ENCODE measurements around the gene IFI35. TPM values are rescaled to one million over a fixed set of nuclear protein-coding genes. Genes with fewer than 3 reads are reported as not detected.
A peak's percentile ranks its signal among the peaks of the same experiment; 100 is the strongest.

IFI35 gene
- polyA plus RNA-seq, 1 of the 3 experiments (the other 2 are of a cell fraction), result 17.6 TPM

GRCh38 chr17:42989726-42990652 lies 16.6 kb upstream of the IFI35 start:
- no peak for TF ChIP-seq SIN3A (IDR thresholded peaks at IDR 0.05; ENCODE audit: borderline replicate concordance, low read depth, low read length)
- peak; percentile 15; the same call in 1 of the 2 replicates for TF ChIP-seq FOSL2 (IDR thresholded peaks at IDR 0.05; ENCODE audit: borderline replicate concordance, low read depth)
- no peak overlapping the region for H3K9ac ChIP-seq
- no peak overlapping the region for H3K4me3 ChIP-seq (ENCODE audit: low read depth in 2 of 2, low read length in 1 of 2)
- H3K27ac ChIP-seq (ENCODE audit: low read depth in 2 of 2, low read length in 1 of 2), result peak overlapping the region in 1 of 2 experiments; percentile 17; a peak in 1 of 4 replicates
- peaks cover 0 to 11% of the 10 kb centered on the region in 2 experiments; a peak in 1 of 4 replicates for H3K4me1 ChIP-seq (ENCODE audit: control insufficient read depth in 1 of 2, insufficient read depth in 2 of 2, low read depth in 1 of 2, low read length in 1 of 2)
- WGBS (ENCODE audit: low lambda C conversion rate), result 66% methylated on average over 6 of the region's 6 CpGs
- no peaks in the 10 kb centered on the region for H3K27me3 ChIP-seq (ENCODE audit: insufficient read depth)
- CTCF ChIA-PET, result no interaction called here
- peaks cover 21% of the 10 kb centered on the region for H3F3A ChIP-seq (replicated peaks; ENCODE audit: insufficient read depth)
- H3K9me2 ChIP-seq, result no peaks in the 10 kb centered on the region
- no peaks in the 10 kb centered on the region for H3K9me3 ChIP-seq
- no peak overlapping the region for H2AFZ ChIP-seq (ENCODE audit: low read depth)
- no peaks in the 10 kb centered on the region for H4K20me1 ChIP-seq (ENCODE audit: insufficient read depth)
- peaks cover 64 to 69% of the 10 kb centered on the region in 2 experiments for H3K36me3 ChIP-seq (replicated peaks in 1 of 2; ENCODE audit: control insufficient read depth in 1 of 2, insufficient read depth in 2 of 2, low read length in 1 of 2)
- peaks cover 19% of the 10 kb centered on the region for H3K79me2 ChIP-seq (ENCODE audit: insufficient read depth)
- POLR2A ChIA-PET, result no interaction called here
- no peak overlapping the region for H3K4me2 ChIP-seq
- DNase-seq, result no peak

GRCh38 chr17:42991471-42991870 lies 15.1 kb upstream of the IFI35 start:
- CTCF ChIA-PET, result interaction anchor here (0.7 kb wide), 1 partner anchor 202 kb away, joined by 3 read pairs; no protein-coding TSS in a partner anchor
- TF ChIP-seq REST (IDR thresholded peaks at IDR 0.05; ENCODE audit: low read depth, low read length), result no peak
- no peak for TF ChIP-seq CTCF (IDR thresholded peaks at IDR 0.05)
- no peak for TF ChIP-seq RCOR1 (IDR thresholded peaks at IDR 0.05; ENCODE audit: low read length)
- TF ChIP-seq TAF1 (IDR thresholded peaks at IDR 0.05; ENCODE audit: borderline replicate concordance, low read depth, low read length), result no peak
- TF ChIP-seq FOSL2 (IDR thresholded peaks at IDR 0.05; ENCODE audit: borderline replicate concordance, low read depth), result no peak
- no peak for TF ChIP-seq MXI1 (IDR thresholded peaks at IDR 0.05; ENCODE audit: low read depth, low read length)
- TF ChIP-seq FOXM1 (IDR thresholded peaks at IDR 0.05; ENCODE audit: low read depth), result no peak
- no peak for TF ChIP-seq NFIC (IDR thresholded peaks at IDR 0.05; ENCODE audit: borderline replicate concordance)
- no peak for TF ChIP-seq GABPA (IDR thresholded peaks at IDR 0.05; ENCODE audit: low read depth)
- TF ChIP-seq SIN3A (IDR thresholded peaks at IDR 0.05; ENCODE audit: borderline replicate concordance, low read depth, low read length), result no peak
- TF ChIP-seq ZBTB33 (IDR thresholded peaks at IDR 0.05; ENCODE audit: borderline replicate concordance, low read depth), result no peak
- TF ChIP-seq TEAD4 (IDR thresholded peaks at IDR 0.05; ENCODE audit: borderline replicate concordance, insufficient read depth), result no peak
- no peak for TF ChIP-seq NRF1 (IDR thresholded peaks at IDR 0.05; ENCODE audit: low read depth, low read length)
- no peak for TF ChIP-seq MAX (IDR thresholded peaks at IDR 0.05; ENCODE audit: low read depth)
- TF ChIP-seq EZH2phosphoT487 (IDR thresholded peaks at IDR 0.05; ENCODE audit: borderline replicate concordance, low read depth), result no peak
- no peak for TF ChIP-seq FOXJ3 (CRISPR knock-in tag; IDR thresholded peaks at IDR 0.05)
- TF ChIP-seq ELF1 (IDR thresholded peaks at IDR 0.05), result no peak
- TF ChIP-seq POLR2AphosphoS5 (IDR thresholded peaks at IDR 0.05; ENCODE audit: low read depth, low read length), result no peak

More at GRCh38 chr17:42991471-42991870, 15.1 kb upstream of the IFI35 start:
- Histone ChIP-seq H3K4me3 (ENCODE audit: low read depth in 2 of 2, low read length in 1 of 2) (no peak overlapping the region), H3F3A (replicated peaks; ENCODE audit: insufficient read depth) (peaks cover 25% of the 10 kb centered on the region), H2AFZ (ENCODE audit: low read depth) (no peak overlapping the region), H3K36me3 (replicated peaks in 1 of 2; ENCODE audit: control insufficient read depth in 1 of 2, insufficient read depth in 2 of 2, low read length in 1 of 2) (peaks cover 56 to 60% of the 10 kb centered on the region in 2 experiments), H3K9me3 (no peaks in the 10 kb centered on the region), H3K9ac (no peak overlapping the region), H3K4me2 (no peak overlapping the region), H3K79me2 (ENCODE audit: insufficient read depth) (peaks cover 4% of the 10 kb centered on the region; the same call in 1 of the 2 replicates), H3K27me3 (ENCODE audit: insufficient read depth) (no peaks in the 10 kb centered on the region), H3K27ac (ENCODE audit: low read depth in 2 of 2, low read length in 1 of 2) (no peak overlapping the region), H4K20me1 (ENCODE audit: insufficient read depth) (no peaks in the 10 kb centered on the region), H3K4me1 (ENCODE audit: control insufficient read depth in 1 of 2, insufficient read depth in 2 of 2, low read depth in 1 of 2, low read length in 1 of 2) (peaks cover 0 to 11% of the 10 kb centered on the region in 2 experiments; a peak in 1 of 4 replicates), H3K9me2 (no peaks in the 10 kb centered on the region)
- DNase-seq, result no peak
- WGBS (ENCODE audit: low lambda C conversion rate), result 87% methylated on average over 3 of the region's 6 CpGs
- POLR2A ChIA-PET, result no interaction called here

Measured in SK-N-SH (cell line).